Measurements from ENCODE around the gene C2CD4A.

The C2CD4A gene

GRCh38 chr15:62104401-62104800, 37.6 kb downstream of the C2CD4A start:
- no peak for DNase-seq

GRCh38 chr15:62104846-62105245, 38.1 kb downstream of the C2CD4A start:
- DNase-seq = no peak

- no peak for DNase-seq
These were observed 38.5 kb downstream of the C2CD4A start for GRCh38 chr15:62105266-62105665.

- DNase-seq = no peak
These were observed 39.3 kb downstream of the C2CD4A start for GRCh38 chr15:62106096-62106495.

GRCh38 chr15:62107571-62108121, 40.9 kb downstream of the C2CD4A start:
- DNase-seq = no peak

- no peak for DNase-seq
These were observed 41.6 kb downstream of the C2CD4A start for GRCh38 chr15:62108411-62108810.

GRCh38 chr15:62109437-62109836, 42.7 kb downstream of the C2CD4A start:
- no peak for DNase-seq

- DNase-seq = no peak
These were observed 43.4 kb downstream of the C2CD4A start for GRCh38 chr15:62109982-62110851.

- DNase-seq = no peak
These were observed 45.3 kb downstream of the C2CD4A start for GRCh38 chr15:62112081-62112480.

- no peak for DNase-seq
These were observed 46.1 kb downstream of the C2CD4A start for GRCh38 chr15:62112616-62113593.

GRCh38 chr15:62115847-62116246, 49.1 kb downstream of the C2CD4A start:
- no peak for DNase-seq

GRCh38 chr15:62118520-62119226, 51.9 kb downstream of the C2CD4A start:
- DNase-seq = no peak

- DNase-seq = no peak
These were observed 52.6 kb downstream of the C2CD4A start for GRCh38 chr15:62119227-62119864.

- no peak for DNase-seq
These were observed 53.1 kb downstream of the C2CD4A start for GRCh38 chr15:62119874-62120273.

Data from activated CD8-positive, alpha-beta memory T cell treated with anti-CD3 and anti-CD28 coated beads for 24 hours (primary cell).